HG03521 (cell line): ENCODE results near the gene LSAMP.

ENCODE experiments used
- ATAC-seq: cut with Tn5 transposase; IDR thresholded peaks from one replicate; pipeline ENCODE4 v1.9.1; 2021; ENCODE audit warnings: mild to moderate bottlenecking, moderate library complexity; ENCODE audit not compliant: unreplicated experiment

The LSAMP gene

DNA sequence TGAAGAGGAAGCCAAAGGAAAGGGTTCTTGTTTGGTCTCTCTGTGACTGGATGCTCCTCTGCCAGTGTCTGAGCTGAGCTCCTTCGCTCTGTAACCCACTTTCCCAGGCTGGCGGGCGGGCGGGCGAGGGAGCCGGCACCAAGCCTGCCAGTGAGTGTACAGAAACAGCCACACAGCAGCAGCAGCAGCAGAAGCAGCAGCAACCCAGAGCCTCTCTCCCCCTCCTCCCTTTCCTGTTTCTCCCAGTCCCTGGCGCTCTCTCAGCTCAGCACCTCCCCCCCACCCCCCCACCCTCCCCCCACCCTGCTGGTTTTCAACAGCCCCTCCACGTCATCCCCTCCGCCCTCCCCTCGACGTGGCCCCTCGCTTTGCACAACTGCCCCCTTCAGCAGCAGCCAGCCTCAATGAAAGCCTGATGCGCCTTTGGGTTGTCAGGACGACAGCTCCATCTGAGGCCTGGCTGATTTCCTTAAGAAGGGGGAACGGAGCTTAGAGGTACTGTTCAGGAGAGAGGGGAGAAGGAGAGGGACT is at the start of gene LSAMP:
LSAMP (minus strand) TSS at position 177 of the 531 bp plus-strand sequence.
- no peak for ATAC-seq

DNA sequence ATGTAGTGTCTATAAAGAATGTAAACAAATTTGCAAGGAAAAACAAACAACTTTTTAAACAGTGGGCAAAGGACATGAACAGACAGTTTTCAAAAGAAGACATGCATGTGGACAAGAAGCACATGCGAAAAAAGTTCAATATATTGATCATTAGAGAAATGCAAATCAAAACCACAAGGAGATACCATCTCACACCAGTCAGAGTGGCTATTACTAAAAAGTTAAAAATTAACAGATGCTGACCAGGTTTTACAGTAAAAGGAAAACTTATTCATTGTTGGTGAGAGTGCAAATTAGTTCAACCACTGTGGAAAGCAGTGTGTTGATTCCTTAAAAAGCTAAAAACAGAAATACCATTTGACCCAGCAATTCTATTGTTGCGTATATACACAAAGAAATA is 47.1 kb upstream of the LSAMP start:
- ATAC-seq: no peak

DNA sequence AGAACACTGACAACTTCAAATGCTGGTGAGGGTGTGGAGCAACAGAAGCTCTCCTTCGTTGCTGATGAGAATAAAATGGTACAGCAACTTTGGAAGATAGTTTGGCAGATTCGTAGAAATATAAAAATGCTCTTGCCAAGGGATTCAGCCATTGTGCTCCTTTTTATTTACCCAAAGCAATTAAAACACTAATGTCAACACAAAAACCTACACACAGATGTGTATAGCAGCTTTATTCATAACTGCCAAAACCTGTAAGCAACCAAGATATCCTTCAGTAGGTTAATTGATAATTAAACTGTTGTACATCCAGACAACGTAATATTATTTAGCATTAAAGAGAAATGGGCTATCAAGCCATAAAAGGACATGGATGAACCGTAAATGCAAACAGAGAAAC is 37.8 kb upstream of the LSAMP start:
- no peak for ATAC-seq

DNA sequence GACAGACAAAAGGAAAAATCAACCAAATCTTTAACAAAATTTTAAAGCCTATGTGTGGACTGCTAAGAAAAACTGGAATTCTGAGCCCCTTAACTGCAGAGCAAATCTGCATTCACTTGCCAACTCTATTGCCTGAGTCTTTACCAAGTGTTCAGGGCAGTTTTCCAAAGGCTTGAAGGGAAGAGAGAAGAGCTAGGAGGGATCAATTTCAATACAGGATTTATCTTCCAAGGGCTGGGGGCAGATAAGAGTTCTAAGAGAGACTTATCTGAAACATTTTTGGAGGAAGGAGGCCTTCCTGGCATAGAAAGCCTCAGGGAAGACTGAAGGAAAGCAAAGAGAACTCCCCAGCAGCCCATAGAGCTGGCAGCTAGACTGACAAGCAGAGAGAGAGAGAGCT is 31.4 kb upstream of the LSAMP start:
- ATAC-seq: no peak

DNA sequence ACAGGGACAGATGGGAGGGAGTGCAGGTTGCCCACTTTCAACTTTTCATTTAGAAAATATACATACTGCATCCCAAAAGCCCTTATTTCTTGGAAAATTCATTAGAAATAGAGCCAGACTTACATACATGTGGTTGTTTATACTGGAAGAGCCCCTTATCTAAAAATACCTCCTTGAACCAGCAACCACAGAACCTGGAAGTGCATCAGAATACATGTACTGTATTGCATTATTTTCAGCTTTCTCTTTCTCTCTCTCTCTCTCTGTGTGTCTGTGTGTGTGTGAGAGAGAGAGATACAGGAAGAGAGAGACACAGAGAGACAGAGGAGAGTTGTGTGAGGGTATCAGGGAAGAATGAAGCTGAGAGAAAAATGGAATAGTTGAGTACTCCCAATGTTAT is 29.5 kb upstream of the LSAMP start:
- no peak for ATAC-seq

DNA sequence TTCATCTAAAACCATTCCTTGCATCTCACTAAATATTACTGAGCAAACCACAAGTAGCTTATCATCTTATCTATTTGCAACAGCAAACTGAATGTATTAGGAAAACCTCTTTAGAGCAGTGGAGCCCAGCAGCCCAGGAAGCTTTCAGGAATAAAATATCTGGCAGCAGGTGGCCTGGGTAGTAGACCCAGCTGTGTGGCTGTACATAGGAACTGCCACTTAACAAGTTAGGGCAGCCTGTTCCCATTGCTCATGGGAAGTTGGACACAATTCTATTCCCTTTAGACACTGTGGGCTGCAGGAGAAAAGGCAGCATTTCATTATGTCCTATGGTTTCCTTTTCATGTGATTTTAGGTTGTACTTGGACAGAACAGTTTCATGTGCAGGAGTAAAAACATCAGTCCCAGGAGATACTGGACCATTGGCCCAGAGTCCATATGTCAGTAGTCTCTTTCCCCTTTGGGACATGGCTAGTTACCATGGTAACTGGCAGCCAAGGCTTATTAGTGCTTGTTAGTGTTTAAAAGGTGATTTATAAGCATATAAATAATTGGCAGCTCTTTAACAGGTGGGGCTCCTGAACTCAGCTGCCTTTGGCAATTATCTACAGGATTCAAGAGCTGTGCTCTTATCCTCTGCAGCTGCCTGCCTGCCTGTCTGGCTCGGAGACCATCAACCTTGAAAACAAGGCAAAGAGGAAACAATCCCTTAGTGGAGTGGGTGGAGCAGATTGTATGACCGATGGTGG is 28.9 kb upstream of the LSAMP start:
- ATAC-seq: no peak

DNA sequence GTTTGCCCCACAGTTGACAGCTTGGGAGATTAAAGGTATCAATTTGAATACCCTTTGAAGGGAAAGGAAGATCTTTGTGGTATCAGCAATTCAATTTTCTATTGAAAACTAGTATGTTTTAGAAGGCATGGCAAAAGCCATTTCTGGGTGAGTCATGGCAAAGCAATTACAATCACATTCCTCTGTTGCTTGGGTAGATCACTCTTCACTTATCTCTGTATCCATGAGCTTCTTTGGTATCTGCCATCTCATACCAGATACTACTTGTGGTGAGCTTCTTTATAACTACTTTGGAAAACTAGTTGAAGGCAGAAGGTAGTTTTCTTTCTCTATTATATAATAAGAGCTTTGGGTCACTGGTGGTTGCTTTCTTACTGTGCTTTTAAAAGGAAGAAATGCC is 28.3 kb upstream of the LSAMP start:
- no peak for ATAC-seq

DNA sequence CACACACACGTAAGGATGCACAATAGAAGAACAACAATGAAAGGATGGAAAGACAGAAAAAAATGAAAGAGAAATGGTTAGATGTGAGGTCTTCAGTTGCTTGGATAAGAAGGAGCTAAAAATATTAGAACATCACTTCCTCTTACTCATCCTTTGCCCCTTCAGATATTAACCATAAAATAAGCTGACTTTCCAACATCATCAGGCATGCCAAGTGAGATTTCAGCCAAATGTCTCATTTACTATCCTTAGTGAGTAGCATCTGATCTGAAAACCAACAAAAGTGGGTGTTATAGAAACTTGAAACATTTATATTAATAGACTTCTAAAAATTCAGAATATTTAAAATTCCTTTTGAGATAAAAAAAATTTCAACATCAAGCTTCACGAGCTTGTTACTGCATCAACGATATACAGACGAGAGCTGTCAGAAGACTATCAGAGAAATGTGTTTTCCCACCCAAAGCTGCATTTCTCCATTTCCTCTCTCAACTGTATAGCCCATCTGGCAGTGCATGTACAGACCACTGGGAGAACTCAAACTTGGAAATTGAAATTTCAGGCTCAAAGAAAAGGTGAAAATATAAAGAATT is 25.4 kb upstream of the LSAMP start:
- no peak for ATAC-seq

DNA sequence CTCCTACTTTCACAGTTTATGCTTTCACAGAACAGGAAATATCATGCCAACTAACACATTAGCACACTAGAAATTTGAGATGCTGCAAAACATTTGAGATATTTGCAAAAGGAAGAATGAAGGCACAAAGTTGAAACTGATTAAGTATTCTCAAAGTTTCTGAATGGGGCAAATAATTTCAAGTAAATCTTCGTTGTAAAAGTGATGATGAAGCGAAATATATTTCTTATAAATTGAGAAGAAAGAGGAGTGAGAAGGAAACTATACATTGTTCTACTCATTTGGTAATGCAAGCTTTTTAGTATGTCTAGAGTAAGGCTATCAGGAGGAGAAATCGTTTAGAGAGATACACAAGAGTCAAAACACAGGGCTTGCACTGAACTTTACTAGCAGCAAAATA is 24.3 kb upstream of the LSAMP start:
- no peak for ATAC-seq

DNA sequence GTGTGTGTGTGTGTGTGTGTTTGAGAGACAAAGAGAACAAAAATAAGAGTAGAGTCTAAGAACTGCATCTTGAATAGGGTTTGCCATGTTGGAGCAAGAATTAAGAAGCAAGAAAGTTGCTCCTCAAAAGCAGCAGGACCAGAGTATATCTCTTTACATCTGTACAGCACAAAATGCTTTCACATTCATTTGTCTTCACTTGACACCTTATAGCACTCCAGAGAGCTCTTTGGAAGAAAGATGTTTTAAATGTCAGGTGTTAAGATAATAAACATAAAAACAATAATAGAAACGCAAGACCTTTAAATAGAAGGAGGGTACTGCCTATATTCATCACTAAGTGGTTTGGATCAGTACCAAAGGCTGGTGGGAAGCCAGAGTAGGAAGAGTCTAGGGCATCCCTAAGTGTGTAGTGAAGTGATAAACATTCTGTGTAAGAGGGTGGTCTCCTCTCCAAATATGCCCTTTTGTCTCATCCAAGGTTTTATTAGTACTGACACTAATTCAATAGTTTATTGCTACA is 19.1 kb upstream of the LSAMP start:
- ATAC-seq: no peak

DNA sequence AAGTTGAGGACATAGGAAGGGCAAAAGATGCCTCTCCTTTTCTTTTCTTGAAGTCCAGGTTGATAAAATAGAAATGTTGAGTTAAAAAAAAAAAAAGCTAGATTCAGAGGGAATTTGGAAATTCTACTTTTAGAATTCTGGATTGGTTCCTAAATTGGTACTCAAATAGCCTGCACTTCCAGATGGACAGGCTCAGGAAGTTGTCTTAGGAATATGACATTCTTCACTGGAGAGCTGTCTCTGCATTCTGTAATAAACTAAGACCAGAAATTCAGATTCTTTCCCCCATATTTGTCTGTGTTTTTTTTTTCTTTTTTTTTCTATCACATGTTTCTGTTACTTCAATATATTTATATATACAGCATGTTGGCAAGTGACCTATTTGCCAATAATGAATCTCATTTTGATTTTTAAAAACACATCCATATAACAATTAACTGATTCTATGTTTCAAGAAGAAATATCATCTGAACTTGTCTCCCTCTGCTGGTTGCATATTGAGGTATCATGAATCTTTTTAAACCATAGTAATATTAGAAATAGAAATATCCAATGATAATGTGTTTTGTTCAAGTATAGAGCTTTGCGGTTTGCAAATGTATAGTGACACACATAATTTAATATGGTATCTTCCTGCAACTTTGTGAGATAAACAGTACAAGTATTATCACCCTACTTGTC is 8.5 kb upstream of the LSAMP start:
- ATAC-seq: no peak

DNA sequence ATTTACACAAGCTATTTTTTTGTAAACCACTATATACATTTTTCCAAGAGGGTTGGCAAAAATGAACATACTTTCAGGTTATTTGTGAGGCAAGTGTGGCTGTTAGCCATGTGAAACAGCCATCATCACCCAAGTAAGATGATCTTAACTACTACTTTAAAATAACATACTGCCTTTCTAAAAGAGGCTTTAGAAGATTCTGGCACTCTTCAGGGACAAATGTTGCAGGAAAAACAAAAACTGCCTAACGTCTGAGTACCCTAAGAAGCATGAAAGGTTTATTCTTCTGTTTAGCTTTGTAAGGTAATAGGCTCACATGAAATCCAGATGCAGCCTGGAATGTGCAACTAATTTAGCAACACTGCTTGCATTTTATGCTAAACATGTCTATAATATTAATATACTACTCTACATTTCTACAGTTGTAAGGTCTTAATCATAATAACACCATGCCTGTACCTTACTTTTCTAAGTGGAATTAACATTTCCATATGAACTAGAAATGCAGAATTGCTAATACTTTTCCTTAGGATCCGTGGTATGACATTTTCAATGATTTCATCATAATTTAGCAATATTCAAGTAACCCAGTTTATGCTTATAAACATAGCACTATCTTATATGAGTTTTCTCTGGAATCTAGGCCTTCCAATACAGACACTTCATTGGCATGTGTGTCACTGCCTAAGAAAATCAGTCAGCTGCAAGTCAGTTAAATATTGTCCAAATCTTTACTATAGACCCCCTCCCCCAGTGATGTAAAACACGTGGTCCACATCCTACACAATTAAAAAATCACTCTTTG is 4.5 kb upstream of the LSAMP start:
- ATAC-seq: no peak

DNA sequence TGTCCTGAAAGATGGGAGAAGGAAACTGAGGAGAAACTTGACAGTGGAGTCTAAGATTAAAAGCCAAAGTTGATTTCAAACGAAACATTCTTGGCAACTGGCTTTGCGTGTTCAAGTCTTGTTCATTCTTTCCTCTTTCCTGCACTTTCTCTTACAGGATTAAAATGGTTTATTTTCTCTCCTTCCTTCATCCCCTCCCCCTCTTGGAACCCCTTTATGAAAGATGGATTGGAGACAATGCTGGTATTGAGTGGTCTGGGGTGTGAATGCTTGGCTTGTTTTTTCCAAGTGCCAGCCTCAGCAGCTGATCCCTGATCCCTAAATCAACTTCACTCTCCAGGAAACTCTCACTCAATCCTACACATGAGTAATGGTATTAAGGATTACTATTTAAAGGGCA is 703 bp upstream of the LSAMP start:
- ATAC-seq: no peak

DNA sequence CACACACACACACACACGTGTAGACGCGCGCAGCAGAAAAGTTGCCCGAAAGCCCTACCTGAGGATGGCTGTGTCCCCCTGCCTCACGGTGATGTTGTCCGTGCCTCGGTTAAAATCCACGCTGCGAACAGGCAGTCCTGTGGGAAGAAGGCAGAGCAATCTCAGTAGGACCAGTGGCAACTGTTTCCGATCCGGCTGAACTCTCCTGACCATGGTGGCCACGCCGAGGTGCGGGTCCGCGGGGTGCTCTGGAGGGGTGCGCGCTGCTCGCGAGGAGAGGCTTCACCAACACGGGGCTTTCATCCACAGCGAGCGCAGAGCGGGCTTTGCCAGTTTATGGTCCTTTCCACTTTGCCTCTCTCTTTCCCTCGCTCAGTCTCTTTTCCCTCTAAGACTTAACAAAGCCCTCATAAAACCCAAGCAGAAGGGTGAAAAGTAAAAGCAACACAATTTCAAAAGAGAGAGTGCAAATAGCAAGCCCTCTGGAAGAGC is 422 bp downstream of the LSAMP start:
- ATAC-seq: no peak

DNA sequence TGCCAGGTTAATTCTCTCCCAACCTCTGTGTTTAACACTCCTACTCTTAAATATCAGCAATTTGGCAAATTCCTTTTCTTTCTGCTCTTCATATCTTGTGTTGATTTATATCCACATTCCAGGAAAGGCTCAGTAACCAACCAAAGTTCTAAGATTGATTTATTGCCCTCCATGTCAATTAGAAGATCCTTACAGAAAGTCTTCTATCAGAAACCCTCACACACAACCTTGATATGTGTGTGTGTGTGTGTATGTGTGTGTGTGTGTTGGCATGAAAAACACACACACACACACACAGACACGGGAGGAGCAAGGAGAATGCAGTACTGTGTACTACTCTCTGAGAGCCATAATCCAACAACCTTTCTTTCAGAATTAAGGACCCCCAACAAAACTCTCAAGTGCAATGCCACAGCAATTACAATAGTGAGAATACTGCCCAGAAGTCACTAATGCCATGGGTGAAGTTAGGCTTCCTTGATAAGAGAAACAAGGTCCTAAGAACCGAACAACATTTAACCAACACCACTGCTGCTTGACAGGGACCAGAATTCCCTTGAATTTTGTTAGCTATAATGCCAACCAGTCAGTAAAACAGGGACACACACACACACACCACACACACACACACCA is 1.1 kb downstream of the LSAMP start:
- no peak for ATAC-seq

DNA sequence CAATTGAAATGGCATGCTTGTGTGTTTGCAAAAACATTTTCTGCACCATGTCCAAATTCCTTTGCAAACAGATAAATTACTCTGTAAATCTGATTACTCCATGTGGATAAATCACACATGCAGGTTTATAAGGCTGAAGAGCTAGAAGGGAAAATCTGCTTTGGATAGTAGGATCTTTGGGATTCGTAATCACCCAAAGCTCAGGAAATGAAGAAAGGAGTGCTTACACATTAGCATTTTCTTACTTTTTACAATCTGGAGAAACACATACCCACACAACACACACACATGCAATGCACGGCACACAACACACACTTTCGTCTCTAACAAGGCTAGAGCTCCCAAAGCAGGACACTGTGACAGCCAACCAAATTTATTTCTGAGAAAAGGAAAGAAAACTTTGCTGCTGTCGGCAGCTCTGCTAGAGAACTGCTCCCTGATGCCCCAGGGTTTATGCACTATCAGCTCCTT is 2.1 kb downstream of the LSAMP start:
- ATAC-seq: no peak

DNA sequence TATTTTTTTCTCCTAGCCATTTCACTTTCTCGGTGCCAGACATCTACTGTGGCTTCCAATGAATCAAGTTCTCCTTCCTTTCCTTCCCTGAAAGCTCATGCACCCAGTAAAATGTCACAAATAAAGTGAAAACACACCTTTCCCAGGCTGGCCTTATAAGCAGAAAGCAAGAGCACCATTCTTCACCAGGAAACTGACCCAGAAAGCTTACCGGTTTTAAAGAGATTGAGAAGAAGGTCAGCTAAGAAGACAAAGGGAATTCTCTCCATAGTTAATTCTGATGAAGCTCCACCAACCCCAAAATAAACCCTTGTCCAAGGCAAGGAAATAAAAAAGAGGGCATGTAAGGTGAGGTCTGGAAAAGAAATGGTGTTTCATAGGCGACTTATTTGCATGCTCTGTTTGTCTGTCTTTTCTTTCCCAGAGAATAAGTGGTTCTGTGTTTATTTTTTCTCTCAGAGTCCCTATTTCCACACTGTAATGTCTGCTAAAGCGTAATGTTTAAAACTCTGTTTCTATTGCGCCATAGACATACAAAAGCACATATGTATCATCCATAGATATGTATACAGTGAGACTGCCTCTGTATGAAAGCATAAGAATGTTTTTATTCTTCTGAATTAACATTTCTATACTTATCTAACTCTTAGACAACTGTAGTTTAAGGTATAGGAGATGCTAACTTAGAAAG is 2.8 kb downstream of the LSAMP start:
- no peak for ATAC-seq

DNA sequence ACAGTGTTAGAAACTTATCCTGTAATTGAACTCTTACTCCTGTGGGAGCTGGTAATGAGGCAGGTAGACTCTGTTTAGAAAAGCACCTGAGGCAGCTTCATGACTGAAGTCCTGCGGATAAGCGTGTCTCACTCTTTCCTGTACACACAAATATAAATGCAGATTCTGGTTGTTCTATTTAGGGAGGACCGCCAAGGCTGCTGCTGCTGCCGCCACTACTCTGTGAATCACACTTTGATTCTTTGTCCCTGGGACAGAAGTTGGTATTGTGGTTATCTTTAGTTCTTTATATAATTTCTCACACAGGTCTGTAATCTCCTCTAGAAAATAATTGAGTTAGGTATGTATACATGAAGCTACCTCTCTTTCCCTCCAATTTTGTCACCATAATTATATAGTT is 3.6 kb downstream of the LSAMP start:
- no peak for ATAC-seq

DNA sequence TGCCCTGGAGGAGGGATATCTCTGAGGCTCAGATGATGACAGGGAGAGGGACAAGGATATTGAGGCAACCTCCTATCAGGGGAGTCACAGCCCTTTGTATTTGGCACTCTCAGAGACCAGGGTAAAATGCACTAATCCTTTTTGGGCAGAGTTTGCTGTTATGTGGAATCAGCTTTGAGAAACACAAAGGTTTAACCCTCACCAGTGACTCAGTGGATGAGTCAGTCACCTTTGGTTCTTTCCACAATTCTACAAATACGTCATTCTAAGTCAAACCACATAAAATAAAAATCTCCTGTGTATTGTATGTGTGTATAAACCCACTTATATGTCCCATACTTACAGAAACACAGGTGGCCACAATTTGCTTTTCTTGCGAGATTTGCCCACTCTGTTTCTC is 5.1 kb downstream of the LSAMP start:
- ATAC-seq: no peak

DNA sequence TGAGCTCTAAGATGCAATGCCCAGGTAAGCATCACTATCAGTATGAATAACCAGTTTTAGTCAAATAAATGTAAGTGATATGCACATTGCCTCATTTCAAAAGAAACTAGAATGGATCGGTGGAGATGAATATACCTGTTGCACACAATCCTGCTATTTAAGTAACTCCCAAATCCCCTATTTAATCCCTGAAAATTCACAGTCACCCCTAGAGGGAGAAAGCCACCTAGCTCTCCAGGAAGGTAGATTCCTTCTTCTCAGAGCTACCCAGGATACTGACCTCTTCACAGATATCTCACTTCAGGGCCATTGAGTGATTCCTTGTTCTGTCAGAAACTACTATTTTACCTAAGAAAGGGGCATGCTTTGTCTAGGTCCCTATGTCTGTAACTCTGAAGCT is 11.7 kb downstream of the LSAMP start:
- ATAC-seq: no peak
